Measurements from ENCODE around the gene RNF207. TPM values are rescaled to one million over a fixed set of nuclear protein-coding genes. Genes with fewer than 3 reads are reported as not detected.

Gene RNF207
- total RNA-seq, 1 donor from 2014 or later: 14.7 TPM

GRCh38 chr1:6247651-6248050 is 41.7 kb downstream of the RNF207 start:
- DNase-seq (ENCODE audit: low spot score): no peak

- no peak for DNase-seq (ENCODE audit: low spot score)
These were observed 42.4 kb downstream of the RNF207 start for GRCh38 chr1:6248161-6248776.

- no peak for DNase-seq (ENCODE audit: low spot score)
These were observed 43.2 kb downstream of the RNF207 start for GRCh38 chr1:6248932-6249738.

GRCh38 chr1:6249739-6250689 is 44.1 kb downstream of the RNF207 start:
- DNase-seq (ENCODE audit: low spot score): no peak

- no peak for DNase-seq (ENCODE audit: low spot score)
These were observed 45.3 kb downstream of the RNF207 start for GRCh38 chr1:6251233-6251632.

- no peak for DNase-seq (ENCODE audit: low spot score)
These were observed 45.9 kb downstream of the RNF207 start for GRCh38 chr1:6251681-6252373.

- DNase-seq (ENCODE audit: low spot score): no peak
These were observed 46.4 kb downstream of the RNF207 start for GRCh38 chr1:6252374-6252710.

GRCh38 chr1:6253380-6253779 is 47.5 kb downstream of the RNF207 start:
- no peak for DNase-seq (ENCODE audit: low spot score)

- DNase-seq (ENCODE audit: low spot score): no peak
These were observed 48.8 kb downstream of the RNF207 start for GRCh38 chr1:6254691-6255090.

- no peak for DNase-seq (ENCODE audit: low spot score)
These were observed 50.7 kb downstream of the RNF207 start for GRCh38 chr1:6256645-6257044.

- no peak for DNase-seq (ENCODE audit: low spot score)
These were observed 51.7 kb downstream of the RNF207 start for GRCh38 chr1:6257541-6258069.

- no peak for DNase-seq (ENCODE audit: low spot score)
These were observed 52.8 kb downstream of the RNF207 start for GRCh38 chr1:6258675-6259074.

- DNase-seq (ENCODE audit: low spot score): peak; percentile 95
These were observed 53.8 kb downstream of the RNF207 start for GRCh38 chr1:6259491-6260362.

GRCh38 chr1:6260433-6260934 is 54.6 kb downstream of the RNF207 start:
- DNase-seq (ENCODE audit: low spot score): no peak

- no peak for DNase-seq (ENCODE audit: low spot score)
These were observed 55.2 kb downstream of the RNF207 start, which contains the start of gene GPR153 for GRCh38 chr1:6260961-6261614. GPR153 (minus strand) TSS chr1:6261098; CDS start chr1:6254905, 6,193 bp downstream.

- no peak for DNase-seq (ENCODE audit: low spot score)
These were observed 55.7 kb downstream of the RNF207 start for GRCh38 chr1:6261615-6261995.

- DNase-seq (ENCODE audit: low spot score): no peak
These were observed 56.9 kb downstream of the RNF207 start for GRCh38 chr1:6262555-6263420.

- no peak for DNase-seq (ENCODE audit: low spot score)
These were observed 57.8 kb downstream of the RNF207 start for GRCh38 chr1:6263716-6264115.
